Activated T-helper 1 cell treated with anti-CD3 and anti-CD28 coated beads, Interleukin-2, amount 50 U/mL, for 16 hours (primary cell): ENCODE measurements around the gene MRPS6.

Source experiments
- DNase-seq, 2 donors: peaks; one replicate each; pipeline ENCODE4 v3.0.0-alpha.2; 2020; ENCODE audit warnings: low read depth in 1 of 2, low spot score in 1 of 2

Gene MRPS6

GRCh38 chr21:34130716-34130985 lies 57.3 kb downstream of the MRPS6 start:
- DNase-seq, result no peak

DNA sequence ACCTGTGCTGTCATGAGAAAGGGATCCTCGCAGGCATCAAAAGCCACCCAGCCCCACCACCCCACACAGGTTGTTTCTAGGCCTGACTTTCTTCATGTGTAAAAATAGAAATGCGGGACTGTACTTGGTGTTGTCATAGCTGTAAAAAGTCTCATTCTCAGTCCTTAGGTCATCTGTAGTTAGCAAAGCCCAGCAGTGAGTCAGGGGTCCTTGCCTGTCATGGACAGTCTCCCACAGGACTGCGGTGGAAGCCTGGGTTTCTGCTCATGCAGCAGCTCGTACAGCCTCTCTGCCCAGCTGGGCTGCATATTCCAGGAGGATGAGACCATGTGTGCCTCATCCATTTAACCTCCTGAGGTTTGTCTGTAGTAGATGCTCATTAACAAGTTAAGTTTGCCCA lies 58.2 kb downstream of the MRPS6 start:
- DNase-seq, result no peak

DNA sequence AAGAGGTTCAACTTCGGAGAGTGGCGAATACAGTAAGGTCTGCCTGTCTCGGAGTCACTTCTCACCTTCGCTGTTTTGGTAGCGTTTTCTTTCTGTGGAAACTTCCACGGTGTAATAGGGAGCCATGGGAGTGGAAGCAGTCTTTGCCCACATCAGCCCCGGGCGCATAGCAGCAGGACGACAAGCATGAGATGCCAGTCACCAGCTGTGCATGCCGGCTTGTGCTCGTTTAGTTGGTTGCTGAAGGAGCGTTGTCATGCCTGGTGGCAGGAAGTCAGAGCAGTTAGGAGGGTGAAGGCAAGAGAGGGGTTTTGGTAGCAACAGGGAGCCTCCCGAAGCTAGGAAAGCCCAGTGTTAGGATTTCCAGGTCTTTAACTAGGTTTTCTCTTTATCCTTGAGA lies 58.8 kb downstream of the MRPS6 start:
- DNase-seq, result no peak

DNA sequence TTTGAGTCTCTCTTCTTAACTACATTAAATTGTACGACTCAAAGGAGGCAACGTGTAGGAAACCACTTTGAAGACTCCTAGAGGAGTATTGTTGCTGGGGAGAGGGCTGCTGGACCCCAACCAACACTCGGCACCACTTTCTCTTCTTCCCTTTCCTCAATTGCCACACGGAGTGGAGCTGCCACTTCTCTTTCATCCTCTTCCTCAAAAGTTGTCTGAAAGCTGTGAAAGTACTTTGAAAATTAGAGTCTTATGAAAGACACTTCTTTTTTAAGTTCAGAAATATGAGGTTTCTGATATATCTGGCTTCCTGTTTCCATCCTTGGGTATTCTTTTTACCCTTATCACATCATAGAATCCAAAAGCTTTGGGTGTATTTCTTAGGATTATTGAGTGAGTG lies 59.5 kb downstream of the MRPS6 start:
- DNase-seq, result no peak

GRCh38 chr21:34133392-34133791 lies 60.0 kb downstream of the MRPS6 start:
- no peak for DNase-seq

DNA sequence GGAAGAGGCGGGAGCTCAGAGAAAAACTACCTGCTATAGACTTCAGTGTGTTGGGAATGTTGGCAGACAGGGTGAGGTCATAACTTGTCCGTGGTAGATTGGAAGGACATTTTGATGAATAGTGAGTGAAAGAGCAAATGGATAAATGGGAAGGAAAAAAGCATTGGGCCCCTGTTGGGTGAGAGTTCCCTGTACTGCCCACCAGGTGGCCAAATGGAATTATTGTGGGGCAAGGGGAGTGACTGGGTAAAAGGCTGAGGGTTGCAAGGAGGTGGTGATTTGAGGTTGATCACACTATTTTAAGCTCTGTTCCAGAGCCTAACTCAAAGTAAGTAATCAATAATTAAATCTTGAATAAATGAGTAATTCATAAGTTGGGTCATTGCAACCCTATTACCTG lies 60.4 kb downstream of the MRPS6 start:
- DNase-seq, result no peak

- DNase-seq, result no peak
Measured at GRCh38 chr21:34135330-34135729, 62.0 kb downstream of the MRPS6 start.

GRCh38 chr21:34141373-34141772 lies 68.0 kb downstream of the MRPS6 start:
- DNase-seq, result no peak

GRCh38 chr21:34143685-34144182 lies 70.4 kb downstream of the MRPS6 start:
- DNase-seq, result no peak

DNA sequence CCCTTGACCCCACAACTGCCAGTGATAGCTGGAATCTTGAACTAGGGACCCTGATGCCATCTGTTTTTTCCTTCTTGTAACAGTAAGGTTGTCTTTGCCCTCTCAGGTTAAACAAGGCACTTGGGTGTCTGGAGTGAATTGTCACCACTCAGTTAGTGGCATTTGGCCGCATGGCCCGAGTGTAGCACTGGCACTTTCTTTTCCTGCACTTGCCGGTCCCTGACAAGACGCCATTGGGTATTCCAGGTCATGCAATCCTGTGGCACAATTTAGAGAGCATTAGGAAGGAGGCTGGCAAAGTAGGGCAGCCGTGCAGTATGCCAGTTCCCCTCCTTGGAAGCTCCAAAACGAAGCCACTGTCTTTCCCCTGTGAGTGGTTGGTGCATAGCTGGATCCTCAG lies 70.8 kb downstream of the MRPS6 start:
- no peak for DNase-seq

- no peak for DNase-seq
Measured at GRCh38 chr21:34147792-34148418, 74.5 kb downstream of the MRPS6 start.

DNA sequence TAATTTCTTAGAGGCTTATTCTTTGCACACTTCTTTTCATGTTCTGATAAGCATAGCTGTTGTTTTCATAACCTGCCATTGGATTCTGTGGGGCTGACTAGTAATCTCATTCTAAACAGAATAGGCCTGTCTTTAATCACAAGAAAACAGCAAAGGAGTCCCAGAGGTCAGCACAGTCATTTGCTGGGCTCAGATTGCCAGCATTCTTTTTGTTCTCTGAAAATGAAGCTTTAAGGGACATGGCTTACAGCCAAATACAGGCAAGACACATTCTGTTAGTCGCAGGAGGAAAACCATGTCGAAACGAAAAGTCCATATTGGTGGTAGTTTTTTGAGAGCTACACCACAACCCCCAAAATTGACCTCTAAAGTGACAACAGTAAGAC lies 75.0 kb downstream of the MRPS6 start:
- DNase-seq, result no peak

GRCh38 chr21:34148826-34149558 lies 75.6 kb downstream of the MRPS6 start:
- DNase-seq, result no peak

DNA sequence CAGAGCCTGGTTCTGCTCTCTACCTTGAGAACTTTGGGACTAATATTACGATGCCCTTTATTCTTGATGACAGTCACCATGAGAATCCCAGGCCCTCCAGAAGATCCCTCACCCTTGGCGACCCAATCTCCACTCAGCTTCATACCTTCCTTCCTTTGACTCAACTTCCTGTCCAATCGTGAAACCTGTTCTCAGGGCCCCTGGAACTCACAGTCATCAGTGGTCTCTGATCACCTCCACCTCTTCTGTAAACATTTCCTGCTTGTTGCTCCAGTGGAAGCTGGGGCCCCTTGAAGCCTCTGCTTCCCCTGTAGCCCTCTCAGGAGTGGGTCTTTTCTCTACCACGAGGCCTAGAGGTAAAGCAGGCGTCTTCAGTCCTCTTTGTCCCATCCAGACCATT lies 79.1 kb downstream of the MRPS6 start:
- no peak for DNase-seq

GRCh38 chr21:34154878-34155277 lies 81.5 kb downstream of the MRPS6 start:
- no peak for DNase-seq

- DNase-seq, result no peak
Measured at GRCh38 chr21:34156957-34157356, 83.6 kb downstream of the MRPS6 start.

GRCh38 chr21:34157521-34157920 lies 84.1 kb downstream of the MRPS6 start:
- DNase-seq, result no peak

- no peak for DNase-seq
Measured at GRCh38 chr21:34158866-34159835, 85.8 kb downstream of the MRPS6 start.

DNA sequence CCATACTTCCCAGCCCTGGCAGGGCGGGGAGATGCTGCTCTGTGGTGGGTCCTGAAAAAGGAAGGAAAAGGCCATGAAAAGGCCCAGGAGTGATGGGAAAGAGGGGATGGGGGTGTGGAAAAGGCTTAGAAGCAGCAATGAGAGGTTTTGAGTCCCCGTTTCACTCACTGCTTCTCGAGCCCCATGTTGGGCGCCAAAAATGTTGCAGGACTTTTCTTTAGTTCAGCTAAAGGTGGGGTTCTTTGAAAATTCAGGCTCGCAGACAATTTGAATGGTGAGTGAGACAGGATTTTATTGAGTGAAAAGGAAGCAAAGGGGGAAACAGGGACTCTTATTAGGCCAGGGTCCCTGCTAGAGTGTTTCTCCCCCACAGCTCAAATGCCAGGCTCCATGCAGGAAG lies 93.1 kb downstream of the MRPS6 start:
- DNase-seq, result no peak

- DNase-seq, result no peak
Measured at GRCh38 chr21:34170886-34171285, 97.5 kb downstream of the MRPS6 start.

- no peak for DNase-seq
Measured at GRCh38 chr21:34174470-34174869, 101.1 kb downstream of the MRPS6 start.

DNA sequence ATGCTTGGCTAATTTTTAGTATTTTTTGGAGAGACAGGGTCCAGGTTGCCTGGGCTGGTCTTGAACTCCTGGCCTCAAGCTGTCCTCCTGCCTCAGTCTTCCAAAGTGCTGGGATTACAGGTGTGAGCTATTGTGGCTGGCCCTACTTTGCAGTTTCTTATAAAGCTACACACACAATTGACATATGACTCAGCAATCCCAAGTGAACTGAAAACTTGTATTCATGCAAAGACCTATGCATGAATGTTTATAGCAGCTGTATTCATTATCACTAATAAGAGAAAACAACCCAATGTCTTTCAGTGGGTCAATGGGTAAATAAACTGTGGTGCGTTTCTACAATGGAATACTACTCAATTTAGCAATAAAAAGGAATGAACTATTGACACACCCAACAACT lies 103.1 kb downstream of the MRPS6 start:
- DNase-seq, result no peak
